SK-N-SH (cell line): Measurements from ENCODE around the gene RPL9. TPM values are rescaled to one million over a fixed set of nuclear protein-coding genes. Genes with fewer than 3 reads are reported as not detected.

Experiments used
- CTCF ChIA-PET: fragments of 300-600, 350-600 bp; formaldehyde crosslinking; extraction: SDS; loops from one replicate; lab custom pipeline; 2021; lab: Yijun Ruan, JAX
- POLR2A ChIA-PET: fragments of 350-600 bp; sonication (Branson Sonifier 250); formaldehyde crosslinking; extraction: SDS; loops from one replicate; lab custom pipeline; 2020; ENCODE audit warnings: antibody characterized with exemption, inconsistent platforms; lab: Yijun Ruan, JAX
- DNase-seq: peaks from one replicate; pipeline ENCODE4 v3.0.0; 2012
- H2AFZ ChIP-seq: fragments of 200-600 bp; sonication (generic); 2 replicates; pipeline ENCODE4 v1.8.1; 2016; ENCODE audit warnings: antibody characterized with exemption, mild to moderate bottlenecking, low read depth
- H3F3A ChIP-seq: fragments of 200-600 bp; sonication (generic); replicated peaks from 2 replicates; pipeline ENCODE3; 2016; ENCODE audit warnings: antibody characterized with exemption, mild to moderate bottlenecking; ENCODE audit not compliant: insufficient read depth
- H3K27ac ChIP-seq, 2 experiments: fragments of 200-500 bp in 1 of 2; fragments of 200-600 bp in 1 of 2; sonication (Bioruptor generic) in 1 of 2; sonication (generic), shearing (Covaris generic) in 1 of 2; 2 replicates each; pipeline versions ENCODE4 v1.5.1 to v1.6.1; 2014 to 2016; ENCODE audit warnings: low read depth in 2 of 2, inconsistent platforms in 1 of 2, low read length in 1 of 2, mild to moderate bottlenecking in 1 of 2, mixed read lengths in 1 of 2
- H3K27me3 ChIP-seq: fragments of 200-600 bp; sonication (generic), shearing (Covaris generic); 2 replicates; pipeline ENCODE4 v1.6.1; 2016; ENCODE audit warnings: mixed run types; ENCODE audit not compliant: insufficient read depth
- H3K36me3 ChIP-seq, 2 experiments: fragments of 200-500 bp in 1 of 2; fragments of 200-600 bp in 1 of 2; sonication (Bioruptor generic) in 1 of 2; sonication (generic) in 1 of 2; replicated peaks in 1 of 2; 2 replicates each; pipeline versions ENCODE3 to v1.5.1; 2014 to 2016; ENCODE audit warnings: low read length in 1 of 2, mild to moderate bottlenecking in 1 of 2; ENCODE audit not compliant: insufficient read depth in 2 of 2, control insufficient read depth in 1 of 2
- H3K4me1 ChIP-seq, 2 experiments: fragments of 200-500 bp in 1 of 2; fragments of 200-600 bp in 1 of 2; sonication (Bioruptor generic) in 1 of 2; sonication (generic), shearing (Covaris generic) in 1 of 2; 2 replicates each; pipeline versions ENCODE4 v1.5.1 to v1.6.1; 2014 to 2016; ENCODE audit warnings: low read depth in 1 of 2, low read length in 1 of 2, mixed run types in 1 of 2; ENCODE audit not compliant: insufficient read depth in 2 of 2, control insufficient read depth in 1 of 2
- H3K4me2 ChIP-seq: fragments of 200-600 bp; sonication (generic), shearing (Covaris generic); 2 replicates; pipeline ENCODE4 v1.6.1; 2017; ENCODE audit warnings: mixed run types
- H3K4me3 ChIP-seq, 2 experiments: fragments of 200-500 bp in 1 of 2; fragments of 200-600 bp in 1 of 2; sonication (Bioruptor generic) in 1 of 2; sonication (generic), shearing (Covaris generic) in 1 of 2; 2 replicates each; pipeline versions ENCODE4 v1.5.1 to v1.8.1; 2014 to 2016; ENCODE audit warnings: low read depth in 2 of 2, inconsistent platforms in 1 of 2, low read length in 1 of 2, mild to moderate bottlenecking in 1 of 2, mixed read lengths in 1 of 2, moderate library complexity in 1 of 2
- H3K79me2 ChIP-seq: fragments of 200-600 bp; sonication (generic); 2 replicates; pipeline ENCODE4 v1.8.1; 2017; ENCODE audit warnings: mild to moderate bottlenecking; ENCODE audit not compliant: insufficient read depth
- H3K9ac ChIP-seq: fragments of 200-600 bp; sonication (generic); 2 replicates; pipeline ENCODE4 v1.6.1; 2017; ENCODE audit warnings: mixed run types
- H3K9me2 ChIP-seq: fragments of 200-600 bp; sonication (generic); 2 replicates; pipeline ENCODE4 v1.6.1; 2017; ENCODE audit warnings: mixed run types
- H3K9me3 ChIP-seq: fragments of 200-600 bp; sonication (generic); 2 replicates; pipeline ENCODE4 v1.6.1; 2017; ENCODE audit warnings: mixed run types, mild to moderate bottlenecking, moderate library complexity
- H4K20me1 ChIP-seq: fragments of 200-600 bp; sonication (generic); 2 replicates; pipeline ENCODE4 v1.6.1; 2017; ENCODE audit warnings: mild to moderate bottlenecking, mixed run types; ENCODE audit not compliant: insufficient read depth
- ELF1 ChIP-seq: IDR thresholded peaks from 2 replicates; pipeline ENCODE4 v1.4.0; 2012
- EP300 ChIP-seq, 2 experiments: IDR thresholded peaks; 2 replicates each; pipeline versions ENCODE4 v1.4.0 to v1.6.1; 2012; ENCODE audit warnings: borderline replicate concordance in 1 of 2, low read depth in 1 of 2, low read length in 1 of 2
- FOSL2 ChIP-seq: IDR thresholded peaks from 2 replicates; pipeline ENCODE4 v1.4.0; 2012; ENCODE audit warnings: low read depth, mild to moderate bottlenecking, moderate library complexity, borderline replicate concordance
- FOXJ3 ChIP-seq: sonication (generic); formaldehyde crosslinking; IDR thresholded peaks from 2 replicates; pipeline ENCODE4 v1.5.1; 2020; ENCODE audit warnings: mild to moderate bottlenecking, missing genetic modification reagents
- GABPA ChIP-seq: IDR thresholded peaks from 2 replicates; pipeline ENCODE4 v1.4.0; 2012; ENCODE audit warnings: low read depth, mild to moderate bottlenecking
- JUND ChIP-seq: IDR thresholded peaks from 2 replicates; pipeline ENCODE4 v1.4.0; 2012
- MXI1 ChIP-seq: IDR thresholded peaks from 2 replicates; pipeline ENCODE4 v1.6.1; 2012; ENCODE audit warnings: mild to moderate bottlenecking, low read depth, low read length, improper control_type of control experiment
- NFIC ChIP-seq: IDR thresholded peaks from 2 replicates; pipeline ENCODE4 v1.4.0; 2012; ENCODE audit warnings: borderline replicate concordance
- RAD21 ChIP-seq: IDR thresholded peaks from 2 replicates; pipeline ENCODE4 v1.6.1; 2012; ENCODE audit warnings: mild to moderate bottlenecking, low read length
- RCOR1 ChIP-seq: fragments of 150-350 bp; IDR thresholded peaks from 2 replicates; pipeline ENCODE4 v1.6.1; 2017; ENCODE audit warnings: antibody characterized with exemption, low read length
- RFX5 ChIP-seq: IDR thresholded peaks from 2 replicates; pipeline ENCODE4 v1.6.1; 2012; ENCODE audit warnings: mild to moderate bottlenecking, improper control_type of control experiment, low read length
- RXRA ChIP-seq: IDR thresholded peaks from 2 replicates; pipeline ENCODE4 v1.4.0; 2012; ENCODE audit warnings: low read depth, mild to moderate bottlenecking, borderline replicate concordance
- SIN3A ChIP-seq: IDR thresholded peaks from 2 replicates; pipeline ENCODE4 v1.6.1; 2012; ENCODE audit warnings: low read depth, mild to moderate bottlenecking, low read length, moderate library complexity, borderline replicate concordance
- SMC3 ChIP-seq: IDR thresholded peaks from 2 replicates; pipeline ENCODE4 v1.6.1; 2012; ENCODE audit warnings: low read depth, low read length, improper control_type of control experiment
- TAF1 ChIP-seq: IDR thresholded peaks from 2 replicates; pipeline ENCODE4 v1.6.1; 2012; ENCODE audit warnings: low read depth, mild to moderate bottlenecking, low read length, moderate library complexity, borderline replicate concordance
- TCF12 ChIP-seq: IDR thresholded peaks from 2 replicates; pipeline ENCODE4 v1.4.0; 2012
- TEAD4 ChIP-seq: IDR thresholded peaks from 2 replicates; pipeline ENCODE4 v1.4.0; 2012; ENCODE audit warnings: mild to moderate bottlenecking, borderline replicate concordance; ENCODE audit not compliant: insufficient read depth
- YY1 ChIP-seq: IDR thresholded peaks from 2 replicates; pipeline ENCODE4 v1.4.0; 2012; ENCODE audit warnings: low read depth, mild to moderate bottlenecking
- WGBS: methylation state at CpG from one replicate; pipeline ENCODE4 v1.1.6; 2017; ENCODE audit warnings: low lambda C conversion rate; 5-methylcytosine and 5-hydroxymethylcytosine counted together
- polyA plus RNA-seq, 3 experiments: library from polyadenylated mRNA; depleted of rRNA; stranded (reverse); fragments of >200 nt; gene quantifications; 2 replicates each; pipeline ENCODE4 v1.2.3, GENCODE V29; 2012
- TF ChIP-seq, protein P1 (sequence below): fragments of 200-600 bp; sonication (generic); IDR thresholded peaks from 2 replicates; pipeline ENCODE4 v1.6.1; 2017; ENCODE audit warnings: antibody characterized with exemption, mild to moderate bottlenecking, moderate library complexity
- TF ChIP-seq, protein P2 (sequence below): fragments of 150-350 bp; IDR thresholded peaks from 2 replicates; pipeline ENCODE4 v1.6.1; 2017; ENCODE audit warnings: antibody characterized with exemption, low read length, low read depth, borderline replicate concordance
- TF ChIP-seq, protein P3 (sequence below): fragments of 150-350 bp; IDR thresholded peaks from 2 replicates; pipeline ENCODE4 v1.6.1; 2016; ENCODE audit warnings: mild to moderate bottlenecking, low read depth, low read length
- TF ChIP-seq, protein P4 (sequence below): IDR thresholded peaks from 2 replicates; pipeline ENCODE4; 2012
- TF ChIP-seq, protein P5 (sequence below): IDR thresholded peaks from 2 replicates; pipeline ENCODE4 v1.6.1; 2012; ENCODE audit warnings: mild to moderate bottlenecking, low read depth, low read length, moderate library complexity
- TF ChIP-seq, protein P6 (sequence below): IDR thresholded peaks from 2 replicates; pipeline ENCODE4 v1.4.0; 2012; ENCODE audit warnings: low read depth, borderline replicate concordance

RPL9 gene
- polyA plus RNA-seq, 1 of the 3 experiments (the other 2 are of a cell fraction), result 1,564 TPM

DNA sequence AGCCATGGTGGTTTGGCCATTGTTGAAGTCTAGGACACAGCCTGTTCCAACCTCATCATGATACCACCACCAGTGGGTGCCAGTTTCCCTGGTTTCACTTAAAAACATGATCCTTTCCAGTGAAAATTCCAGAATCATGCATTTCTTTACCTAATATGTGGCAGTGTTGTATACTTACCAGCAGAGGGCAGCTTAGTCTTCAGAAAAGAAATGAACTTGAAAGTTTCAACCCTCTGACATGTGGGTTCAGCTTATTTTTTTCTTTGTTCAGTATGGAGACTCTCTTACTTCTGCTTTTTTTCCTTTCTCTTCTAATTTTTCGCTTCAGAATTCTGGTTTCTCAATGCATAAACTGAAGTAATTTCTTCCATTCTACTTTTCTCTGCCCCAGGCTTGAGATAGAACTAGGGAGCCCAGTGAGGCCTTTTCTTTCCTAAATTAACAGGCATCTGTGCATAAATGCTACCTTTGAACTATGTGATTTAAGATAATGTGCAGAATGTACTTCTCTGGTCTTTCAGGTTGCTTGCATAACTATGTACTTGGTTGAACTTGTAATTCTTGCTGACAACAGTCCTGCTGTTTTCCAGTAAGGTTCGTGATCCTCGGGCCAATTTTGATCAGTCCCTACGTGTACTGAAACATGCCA is 10.8 kb upstream of the RPL9 start:
- WGBS, result 70% methylated on average over 4 of the region's 4 CpGs
- Histone ChIP-seq H3K79me2 (no peaks in the 10 kb centered on the region), H3K36me3 (peaks cover 21 to 38% of the 10 kb centered on the region in 2 experiments), H3K9me3 (no peaks in the 10 kb centered on the region), H3K4me1 (peaks cover 2 to 5% of the 10 kb centered on the region in 2 experiments; a peak in 2 of 4 replicates), H2AFZ (peak overlapping the region; percentile 81), H3F3A (peaks cover 14% of the 10 kb centered on the region), H3K27ac (peak overlapping the region; percentile 50 to 68), H3K9ac (peak overlapping the region; percentile 35; the same call in 1 of the 2 replicates), H3K9me2 (no peaks in the 10 kb centered on the region), H3K4me2 (no peak overlapping the region; the same call in 1 of the 2 replicates), H4K20me1 (no peaks in the 10 kb centered on the region), H3K27me3 (no peaks in the 10 kb centered on the region), H3K4me3 (peak overlapping the region in 1 of 2 experiments; percentile 16; a peak in 1 of 4 replicates)
- CTCF ChIA-PET, result interaction anchor here (0.6 to 2.3 kb wide), 46 partner anchors 9 to 848 kb away, joined by 3 to 30 read pairs (median 4); partner anchors contain the start of genes LIAS, N4BP2, PDS5A and RPL9
- POLR2A ChIA-PET, result interaction anchor here (1.3 to 2.1 kb wide), 2 partner anchors 10 to 58 kb away, joined by 7 to 12 read pairs; partner anchors contain the start of genes LIAS, RPL9 and UGDH
- peak; percentile 62 for DNase-seq
- TF ChIP-seq YY1 (no peak), TCF12 (no peak), FOXJ3 (no peak), NFIC (no peak), EP300 (IDR thresholded peaks at IDR 0.05; ENCODE audit: borderline replicate concordance in 1 of 2, low read depth in 1 of 2, low read length in 1 of 2) (peak in 1 of 2 experiments; percentile 55; a peak in 1 of 4 replicates), SIN3A (no peak), GABPA (no peak), RAD21 (peak; percentile 91), JUND (no peak), TAF1 (no peak), TEAD4 (no peak), MXI1 (peak; percentile 82), SMC3 (peak; percentile 79), FOSL2 (no peak), RCOR1 (peak; percentile 72; the same call in 1 of the 2 replicates), RFX5 (peak; percentile 66), ELF1 (no peak), RXRA (no peak)
- TF ChIP-seq, protein P1, sequence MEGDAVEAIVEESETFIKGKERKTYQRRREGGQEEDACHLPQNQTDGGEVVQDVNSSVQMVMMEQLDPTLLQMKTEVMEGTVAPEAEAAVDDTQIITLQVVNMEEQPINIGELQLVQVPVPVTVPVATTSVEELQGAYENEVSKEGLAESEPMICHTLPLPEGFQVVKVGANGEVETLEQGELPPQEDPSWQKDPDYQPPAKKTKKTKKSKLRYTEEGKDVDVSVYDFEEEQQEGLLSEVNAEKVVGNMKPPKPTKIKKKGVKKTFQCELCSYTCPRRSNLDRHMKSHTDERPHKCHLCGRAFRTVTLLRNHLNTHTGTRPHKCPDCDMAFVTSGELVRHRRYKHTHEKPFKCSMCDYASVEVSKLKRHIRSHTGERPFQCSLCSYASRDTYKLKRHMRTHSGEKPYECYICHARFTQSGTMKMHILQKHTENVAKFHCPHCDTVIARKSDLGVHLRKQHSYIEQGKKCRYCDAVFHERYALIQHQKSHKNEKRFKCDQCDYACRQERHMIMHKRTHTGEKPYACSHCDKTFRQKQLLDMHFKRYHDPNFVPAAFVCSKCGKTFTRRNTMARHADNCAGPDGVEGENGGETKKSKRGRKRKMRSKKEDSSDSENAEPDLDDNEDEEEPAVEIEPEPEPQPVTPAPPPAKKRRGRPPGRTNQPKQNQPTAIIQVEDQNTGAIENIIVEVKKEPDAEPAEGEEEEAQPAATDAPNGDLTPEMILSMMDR, result peak; percentile 98
- TF ChIP-seq, protein P2, sequence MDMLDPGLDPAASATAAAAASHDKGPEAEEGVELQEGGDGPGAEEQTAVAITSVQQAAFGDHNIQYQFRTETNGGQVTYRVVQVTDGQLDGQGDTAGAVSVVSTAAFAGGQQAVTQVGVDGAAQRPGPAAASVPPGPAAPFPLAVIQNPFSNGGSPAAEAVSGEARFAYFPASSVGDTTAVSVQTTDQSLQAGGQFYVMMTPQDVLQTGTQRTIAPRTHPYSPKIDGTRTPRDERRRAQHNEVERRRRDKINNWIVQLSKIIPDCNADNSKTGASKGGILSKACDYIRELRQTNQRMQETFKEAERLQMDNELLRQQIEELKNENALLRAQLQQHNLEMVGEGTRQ, result no peak
- TF ChIP-seq, protein P3, sequence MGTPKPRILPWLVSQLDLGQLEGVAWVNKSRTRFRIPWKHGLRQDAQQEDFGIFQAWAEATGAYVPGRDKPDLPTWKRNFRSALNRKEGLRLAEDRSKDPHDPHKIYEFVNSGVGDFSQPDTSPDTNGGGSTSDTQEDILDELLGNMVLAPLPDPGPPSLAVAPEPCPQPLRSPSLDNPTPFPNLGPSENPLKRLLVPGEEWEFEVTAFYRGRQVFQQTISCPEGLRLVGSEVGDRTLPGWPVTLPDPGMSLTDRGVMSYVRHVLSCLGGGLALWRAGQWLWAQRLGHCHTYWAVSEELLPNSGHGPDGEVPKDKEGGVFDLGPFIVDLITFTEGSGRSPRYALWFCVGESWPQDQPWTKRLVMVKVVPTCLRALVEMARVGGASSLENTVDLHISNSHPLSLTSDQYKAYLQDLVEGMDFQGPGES, result no peak
- TF ChIP-seq, protein P4, sequence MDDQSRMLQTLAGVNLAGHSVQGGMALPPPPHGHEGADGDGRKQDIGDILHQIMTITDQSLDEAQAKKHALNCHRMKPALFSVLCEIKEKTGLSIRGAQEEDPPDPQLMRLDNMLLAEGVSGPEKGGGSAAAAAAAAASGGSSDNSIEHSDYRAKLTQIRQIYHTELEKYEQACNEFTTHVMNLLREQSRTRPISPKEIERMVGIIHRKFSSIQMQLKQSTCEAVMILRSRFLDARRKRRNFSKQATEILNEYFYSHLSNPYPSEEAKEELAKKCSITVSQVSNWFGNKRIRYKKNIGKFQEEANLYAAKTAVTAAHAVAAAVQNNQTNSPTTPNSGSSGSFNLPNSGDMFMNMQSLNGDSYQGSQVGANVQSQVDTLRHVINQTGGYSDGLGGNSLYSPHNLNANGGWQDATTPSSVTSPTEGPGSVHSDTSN, result no peak
- TF ChIP-seq, protein P5, sequence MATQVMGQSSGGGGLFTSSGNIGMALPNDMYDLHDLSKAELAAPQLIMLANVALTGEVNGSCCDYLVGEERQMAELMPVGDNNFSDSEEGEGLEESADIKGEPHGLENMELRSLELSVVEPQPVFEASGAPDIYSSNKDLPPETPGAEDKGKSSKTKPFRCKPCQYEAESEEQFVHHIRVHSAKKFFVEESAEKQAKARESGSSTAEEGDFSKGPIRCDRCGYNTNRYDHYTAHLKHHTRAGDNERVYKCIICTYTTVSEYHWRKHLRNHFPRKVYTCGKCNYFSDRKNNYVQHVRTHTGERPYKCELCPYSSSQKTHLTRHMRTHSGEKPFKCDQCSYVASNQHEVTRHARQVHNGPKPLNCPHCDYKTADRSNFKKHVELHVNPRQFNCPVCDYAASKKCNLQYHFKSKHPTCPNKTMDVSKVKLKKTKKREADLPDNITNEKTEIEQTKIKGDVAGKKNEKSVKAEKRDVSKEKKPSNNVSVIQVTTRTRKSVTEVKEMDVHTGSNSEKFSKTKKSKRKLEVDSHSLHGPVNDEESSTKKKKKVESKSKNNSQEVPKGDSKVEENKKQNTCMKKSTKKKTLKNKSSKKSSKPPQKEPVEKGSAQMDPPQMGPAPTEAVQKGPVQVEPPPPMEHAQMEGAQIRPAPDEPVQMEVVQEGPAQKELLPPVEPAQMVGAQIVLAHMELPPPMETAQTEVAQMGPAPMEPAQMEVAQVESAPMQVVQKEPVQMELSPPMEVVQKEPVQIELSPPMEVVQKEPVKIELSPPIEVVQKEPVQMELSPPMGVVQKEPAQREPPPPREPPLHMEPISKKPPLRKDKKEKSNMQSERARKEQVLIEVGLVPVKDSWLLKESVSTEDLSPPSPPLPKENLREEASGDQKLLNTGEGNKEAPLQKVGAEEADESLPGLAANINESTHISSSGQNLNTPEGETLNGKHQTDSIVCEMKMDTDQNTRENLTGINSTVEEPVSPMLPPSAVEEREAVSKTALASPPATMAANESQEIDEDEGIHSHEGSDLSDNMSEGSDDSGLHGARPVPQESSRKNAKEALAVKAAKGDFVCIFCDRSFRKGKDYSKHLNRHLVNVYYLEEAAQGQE, result no peak
- TF ChIP-seq, protein P6, sequence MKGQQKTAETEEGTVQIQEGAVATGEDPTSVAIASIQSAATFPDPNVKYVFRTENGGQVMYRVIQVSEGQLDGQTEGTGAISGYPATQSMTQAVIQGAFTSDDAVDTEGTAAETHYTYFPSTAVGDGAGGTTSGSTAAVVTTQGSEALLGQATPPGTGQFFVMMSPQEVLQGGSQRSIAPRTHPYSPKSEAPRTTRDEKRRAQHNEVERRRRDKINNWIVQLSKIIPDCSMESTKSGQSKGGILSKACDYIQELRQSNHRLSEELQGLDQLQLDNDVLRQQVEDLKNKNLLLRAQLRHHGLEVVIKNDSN, result no peak
